ENCODE results near the gene KIRREL3.

KIRREL3 gene

GRCh38 chr11:126782810-126783209 lies 217.8 kb downstream of the KIRREL3 start:
- Histone ChIP-seq H3K4me3 (ENCODE audit: low read depth in 1 of 2, low read length in 2 of 2) (no peak overlapping the region), H3K27me3 (ENCODE audit: control insufficient read depth in 1 of 2, insufficient read depth in 2 of 2, low read length in 2 of 2) (no peaks in the 10 kb centered on the region)

GRCh38 chr11:126781942-126782341 lies 218.6 kb downstream of the KIRREL3 start:
- Histone ChIP-seq H3K36me3 (ENCODE audit: control insufficient read depth in 1 of 2, insufficient read depth in 2 of 2, low read length in 2 of 2) (no peaks in the 10 kb centered on the region), H3K4me1 (ENCODE audit: control insufficient read depth in 1 of 2, insufficient read depth in 2 of 2, low read length in 2 of 2) (no peaks in the 10 kb centered on the region), H3K9ac (ENCODE audit: low read depth in 1 of 2, low read length in 2 of 2) (no peak overlapping the region), H3K27me3 (ENCODE audit: control insufficient read depth in 1 of 2, insufficient read depth in 2 of 2, low read length in 2 of 2) (no peaks in the 10 kb centered on the region), H3K4me3 (ENCODE audit: low read depth in 1 of 2, low read length in 2 of 2) (no peak overlapping the region), H3K9me3 (ENCODE audit: control insufficient read depth in 1 of 2, low read length in 2 of 2) (no peaks in the 10 kb centered on the region), H3K27ac (ENCODE audit: low read depth, low read length) (no peak overlapping the region)

More at GRCh38 chr11:126782810-126783209, 217.8 kb downstream of the KIRREL3 start:
- no peaks in the 10 kb centered on the region for H3K4me1 ChIP-seq (ENCODE audit: control insufficient read depth in 1 of 2, insufficient read depth in 2 of 2, low read length in 2 of 2)
- no peaks in the 10 kb centered on the region for H3K36me3 ChIP-seq (ENCODE audit: control insufficient read depth in 1 of 2, insufficient read depth in 2 of 2, low read length in 2 of 2)
- H3K9me3 ChIP-seq (ENCODE audit: control insufficient read depth in 1 of 2, low read length in 2 of 2): no peaks in the 10 kb centered on the region
- H3K27ac ChIP-seq (ENCODE audit: low read depth, low read length): no peak overlapping the region
- H3K9ac ChIP-seq (ENCODE audit: low read depth in 1 of 2, low read length in 2 of 2): no peak overlapping the region

GRCh38 chr11:126776119-126776518 lies 224.5 kb downstream of the KIRREL3 start:
- H3K27me3 ChIP-seq (ENCODE audit: control insufficient read depth in 1 of 2, insufficient read depth in 2 of 2, low read length in 2 of 2): peaks cover 0 to 5% of the 10 kb centered on the region in 2 donors
- no peaks in the 10 kb centered on the region for H3K36me3 ChIP-seq (ENCODE audit: control insufficient read depth in 1 of 2, insufficient read depth in 2 of 2, low read length in 2 of 2)
- no peak overlapping the region for H3K27ac ChIP-seq (ENCODE audit: low read depth, low read length)
- no peaks in the 10 kb centered on the region for H3K4me1 ChIP-seq (ENCODE audit: control insufficient read depth in 1 of 2, insufficient read depth in 2 of 2, low read length in 2 of 2)
- no peaks in the 10 kb centered on the region for H3K9me3 ChIP-seq (ENCODE audit: control insufficient read depth in 1 of 2, low read length in 2 of 2)
- H3K9ac ChIP-seq (ENCODE audit: low read depth in 1 of 2, low read length in 2 of 2): no peak overlapping the region
- no peak overlapping the region for H3K4me3 ChIP-seq (ENCODE audit: low read depth in 1 of 2, low read length in 2 of 2)

GRCh38 chr11:126772267-126772666 lies 228.3 kb downstream of the KIRREL3 start:
- Histone ChIP-seq H3K36me3 (ENCODE audit: control insufficient read depth in 1 of 2, insufficient read depth in 2 of 2, low read length in 2 of 2) (no peaks in the 10 kb centered on the region), H3K9me3 (ENCODE audit: control insufficient read depth in 1 of 2, low read length in 2 of 2) (no peaks in the 10 kb centered on the region), H3K27me3 (ENCODE audit: control insufficient read depth in 1 of 2, insufficient read depth in 2 of 2, low read length in 2 of 2) (peaks cover 0 to 5% of the 10 kb centered on the region in 2 donors), H3K4me3 (ENCODE audit: low read depth in 1 of 2, low read length in 2 of 2) (no peak overlapping the region), H3K9ac (ENCODE audit: low read depth in 1 of 2, low read length in 2 of 2) (no peak overlapping the region), H3K27ac (ENCODE audit: low read depth, low read length) (no peak overlapping the region), H3K4me1 (ENCODE audit: control insufficient read depth in 1 of 2, insufficient read depth in 2 of 2, low read length in 2 of 2) (no peaks in the 10 kb centered on the region)

- no peaks in the 10 kb centered on the region for H3K4me1 ChIP-seq (ENCODE audit: control insufficient read depth in 1 of 2, insufficient read depth in 2 of 2, low read length in 2 of 2)
- H3K27ac ChIP-seq (ENCODE audit: low read depth, low read length): no peak overlapping the region
- peaks cover 0 to 8% of the 10 kb centered on the region in 2 donors for H3K27me3 ChIP-seq (ENCODE audit: control insufficient read depth in 1 of 2, insufficient read depth in 2 of 2, low read length in 2 of 2)
- no peaks in the 10 kb centered on the region for H3K9me3 ChIP-seq (ENCODE audit: control insufficient read depth in 1 of 2, low read length in 2 of 2)
- H3K4me3 ChIP-seq (ENCODE audit: low read depth in 1 of 2, low read length in 2 of 2): no peak overlapping the region
- H3K9ac ChIP-seq (ENCODE audit: low read depth in 1 of 2, low read length in 2 of 2): no peak overlapping the region
- no peaks in the 10 kb centered on the region for H3K36me3 ChIP-seq (ENCODE audit: control insufficient read depth in 1 of 2, insufficient read depth in 2 of 2, low read length in 2 of 2)
These were observed 231.9 kb downstream of the KIRREL3 start for GRCh38 chr11:126768702-126769101.

GRCh38 chr11:126766440-126766839 lies 234.1 kb downstream of the KIRREL3 start:
- Histone ChIP-seq H3K27me3 (ENCODE audit: control insufficient read depth in 1 of 2, insufficient read depth in 2 of 2, low read length in 2 of 2) (peaks cover 0 to 3% of the 10 kb centered on the region in 2 donors), H3K9me3 (ENCODE audit: control insufficient read depth in 1 of 2, low read length in 2 of 2) (no peaks in the 10 kb centered on the region), H3K9ac (ENCODE audit: low read depth in 1 of 2, low read length in 2 of 2) (no peak overlapping the region), H3K36me3 (ENCODE audit: control insufficient read depth in 1 of 2, insufficient read depth in 2 of 2, low read length in 2 of 2) (no peaks in the 10 kb centered on the region), H3K4me1 (ENCODE audit: control insufficient read depth in 1 of 2, insufficient read depth in 2 of 2, low read length in 2 of 2) (no peaks in the 10 kb centered on the region), H3K4me3 (ENCODE audit: low read depth in 1 of 2, low read length in 2 of 2) (no peak overlapping the region), H3K27ac (ENCODE audit: low read depth, low read length) (no peak overlapping the region)

- Histone ChIP-seq H3K36me3 (ENCODE audit: control insufficient read depth in 1 of 2, insufficient read depth in 2 of 2, low read length in 2 of 2) (no peaks in the 10 kb centered on the region), H3K4me3 (ENCODE audit: low read depth in 1 of 2, low read length in 2 of 2) (no peak overlapping the region), H3K4me1 (ENCODE audit: control insufficient read depth in 1 of 2, insufficient read depth in 2 of 2, low read length in 2 of 2) (no peaks in the 10 kb centered on the region)
These were observed 235.4 kb downstream of the KIRREL3 start for GRCh38 chr11:126765196-126765595.

GRCh38 chr11:126764231-126764630 lies 236.3 kb downstream of the KIRREL3 start:
- no peaks in the 10 kb centered on the region for H3K9me3 ChIP-seq (ENCODE audit: control insufficient read depth in 1 of 2, low read length in 2 of 2)
- no peaks in the 10 kb centered on the region for H3K4me1 ChIP-seq (ENCODE audit: control insufficient read depth in 1 of 2, insufficient read depth in 2 of 2, low read length in 2 of 2)

More at GRCh38 chr11:126765196-126765595, 235.4 kb downstream of the KIRREL3 start:
- H3K27ac ChIP-seq (ENCODE audit: low read depth, low read length): no peak overlapping the region
- H3K27me3 ChIP-seq (ENCODE audit: control insufficient read depth in 1 of 2, insufficient read depth in 2 of 2, low read length in 2 of 2): peaks cover 0 to 3% of the 10 kb centered on the region in 2 donors
- no peak overlapping the region for H3K9ac ChIP-seq (ENCODE audit: low read depth in 1 of 2, low read length in 2 of 2)
- H3K9me3 ChIP-seq (ENCODE audit: control insufficient read depth in 1 of 2, low read length in 2 of 2): no peaks in the 10 kb centered on the region

GRCh38 chr11:126756855-126757254 lies 243.7 kb downstream of the KIRREL3 start:
- Histone ChIP-seq H3K27me3 (ENCODE audit: control insufficient read depth in 1 of 2, insufficient read depth in 2 of 2, low read length in 2 of 2) (peaks cover 0 to 6% of the 10 kb centered on the region in 2 donors), H3K36me3 (ENCODE audit: control insufficient read depth in 1 of 2, insufficient read depth in 2 of 2, low read length in 2 of 2) (no peaks in the 10 kb centered on the region), H3K4me1 (ENCODE audit: control insufficient read depth in 1 of 2, insufficient read depth in 2 of 2, low read length in 2 of 2) (peaks cover 0 to 7% of the 10 kb centered on the region in 2 donors), H3K4me3 (ENCODE audit: low read depth in 1 of 2, low read length in 2 of 2) (no peak overlapping the region), H3K9me3 (ENCODE audit: control insufficient read depth in 1 of 2, low read length in 2 of 2) (no peaks in the 10 kb centered on the region), H3K9ac (ENCODE audit: low read depth in 1 of 2, low read length in 2 of 2) (no peak overlapping the region), H3K27ac (ENCODE audit: low read depth, low read length) (no peak overlapping the region)

More at GRCh38 chr11:126764231-126764630, 236.3 kb downstream of the KIRREL3 start:
- Histone ChIP-seq H3K27me3 (ENCODE audit: control insufficient read depth in 1 of 2, insufficient read depth in 2 of 2, low read length in 2 of 2) (peaks cover 0 to 3% of the 10 kb centered on the region in 2 donors), H3K9ac (ENCODE audit: low read depth in 1 of 2, low read length in 2 of 2) (no peak overlapping the region), H3K4me3 (ENCODE audit: low read depth in 1 of 2, low read length in 2 of 2) (no peak overlapping the region), H3K36me3 (ENCODE audit: control insufficient read depth in 1 of 2, insufficient read depth in 2 of 2, low read length in 2 of 2) (no peaks in the 10 kb centered on the region), H3K27ac (ENCODE audit: low read depth, low read length) (no peak overlapping the region)

- Histone ChIP-seq H3K4me1 (ENCODE audit: control insufficient read depth in 1 of 2, insufficient read depth in 2 of 2, low read length in 2 of 2) (peaks cover 0 to 7% of the 10 kb centered on the region in 2 donors), H3K36me3 (ENCODE audit: control insufficient read depth in 1 of 2, insufficient read depth in 2 of 2, low read length in 2 of 2) (no peaks in the 10 kb centered on the region), H3K9ac (ENCODE audit: low read depth in 1 of 2, low read length in 2 of 2) (no peak overlapping the region), H3K9me3 (ENCODE audit: control insufficient read depth in 1 of 2, low read length in 2 of 2) (no peaks in the 10 kb centered on the region), H3K27me3 (ENCODE audit: control insufficient read depth in 1 of 2, insufficient read depth in 2 of 2, low read length in 2 of 2) (peaks cover 0 to 6% of the 10 kb centered on the region in 2 donors), H3K27ac (ENCODE audit: low read depth, low read length) (no peak overlapping the region), H3K4me3 (ENCODE audit: low read depth in 1 of 2, low read length in 2 of 2) (no peak overlapping the region)
These were observed 244.1 kb downstream of the KIRREL3 start for GRCh38 chr11:126756421-126756820.

GRCh38 chr11:126755526-126755925 lies 245.0 kb downstream of the KIRREL3 start:
- Histone ChIP-seq H3K36me3 (ENCODE audit: control insufficient read depth in 1 of 2, insufficient read depth in 2 of 2, low read length in 2 of 2) (no peaks in the 10 kb centered on the region), H3K9me3 (ENCODE audit: control insufficient read depth in 1 of 2, low read length in 2 of 2) (no peaks in the 10 kb centered on the region), H3K4me1 (ENCODE audit: control insufficient read depth in 1 of 2, insufficient read depth in 2 of 2, low read length in 2 of 2) (peaks cover 0 to 7% of the 10 kb centered on the region in 2 donors), H3K27me3 (ENCODE audit: control insufficient read depth in 1 of 2, insufficient read depth in 2 of 2, low read length in 2 of 2) (peaks cover 0 to 6% of the 10 kb centered on the region in 2 donors), H3K9ac (ENCODE audit: low read depth in 1 of 2, low read length in 2 of 2) (no peak overlapping the region), H3K4me3 (ENCODE audit: low read depth in 1 of 2, low read length in 2 of 2) (no peak overlapping the region), H3K27ac (ENCODE audit: low read depth, low read length) (no peak overlapping the region)
